Measurements from ENCODE around the gene SFSWAP.
"Not testable (repeated sequence)": the region's sequence is repeated elsewhere in the genome, so short reads cannot be mapped to it uniquely, and the experiment has no call there.

GRCh38 chr12:131706709-131707108 lies 4.2 kb upstream of the SFSWAP start:
- not testable (repeated sequence) for TF ChIP-seq CTCF, POLR2A (IDR thresholded peaks at IDR 0.05)
